HepG2 (cell line): Measurements from ENCODE around the gene HDAC5. TPM values are rescaled to one million over a fixed set of nuclear protein-coding genes. Genes with fewer than 3 reads are reported as not detected.
"Not testable (repeated sequence)": the region's sequence is repeated elsewhere in the genome, so short reads cannot be mapped to it uniquely, and the experiment has no call there.

ENCODE experiments used
- ATAC-seq: fragments of 200-7000 bp; cut with Tn5 transposase; 3 replicates; pipeline ENCODE4 v1.9.1; 2020; ENCODE audit warnings: mild to moderate bottlenecking, moderate library complexity
- BruUV-seq: library from RNA; stranded (reverse); fragments of 400-500 nt; replicated peaks from 2 replicates; lab custom pipeline; 2021; lab: Mats Ljungman, UMichigan
- CTCF ChIA-PET: fragments of 300-600 bp; formaldehyde crosslinking; extraction: SDS; loops from one replicate; lab custom pipeline; 2021; ENCODE audit warnings: low total read pairs, inconsistent platforms, low intra/inter-chr PET ratio; lab: Yijun Ruan, JAX
- POLR2A ChIA-PET: fragments of 350-600 bp; sonication (Branson Sonifier 250); formaldehyde crosslinking; loops from one replicate; lab custom pipeline; 2020; ENCODE audit warnings: antibody characterized with exemption, inconsistent platforms; lab: Yijun Ruan, JAX
- DNase-seq: peaks from one replicate; pipeline ENCODE4 v3.0.0-alpha.2; 2015; ENCODE audit warnings: low spot score
- FAIRE-seq: peaks from 3 replicates; lab custom pipeline; 2011; peaks lifted over from hg19 to GRCh38; lab: Jason Lieb, UNC
- H2AFZ ChIP-seq: one replicate; pipeline ENCODE4 v1.6.1; 2011; ENCODE audit warnings: low read length, inconsistent platforms
- H3K27ac ChIP-seq: fragments of 300-600 bp; 3 replicates; pipeline ENCODE4 v1.8.0; 2011; ENCODE audit warnings: mixed run types, mild to moderate bottlenecking, mixed read lengths, low read length, inconsistent platforms; ENCODE audit not compliant: insufficient read depth; ENCODE audit errors: extremely low read length
- H3K27me3 ChIP-seq, 2 experiments: fragments of 200-600 bp in 1 of 2; 2 replicates in 1 of 2; 3 replicates in 1 of 2; pipeline versions ENCODE4 v1.6.0 to v1.8.0; 2011; ENCODE audit warnings: low read length in 2 of 2, mild to moderate bottlenecking in 2 of 2, moderate library complexity in 2 of 2, inconsistent platforms in 1 of 2; ENCODE audit not compliant: insufficient read depth in 2 of 2, control insufficient read depth in 1 of 2
- H3K36me3 ChIP-seq, 2 experiments: fragments of 200-600 bp in 1 of 2; replicated peaks in 1 of 2; 2 replicates in 1 of 2; 3 replicates in 1 of 2; pipeline versions ENCODE4 v1.5.1 to v1.8.0; 2011; ENCODE audit warnings: low read length in 2 of 2, inconsistent platforms in 1 of 2; ENCODE audit not compliant: insufficient read depth in 2 of 2, control insufficient read depth in 1 of 2
- H3K4me1 ChIP-seq: 2 replicates; pipeline ENCODE4 v1.5.1; 2012; ENCODE audit warnings: low read length, inconsistent platforms; ENCODE audit not compliant: insufficient read depth
- H3K4me2 ChIP-seq: 2 replicates; pipeline ENCODE4 v1.6.0; 2011; ENCODE audit warnings: low read depth, low read length, inconsistent platforms
- H3K4me3 ChIP-seq, 3 experiments: fragments of 200-600 bp in 1 of 3; sonication (generic), shearing (Covaris generic) in 1 of 3; replicated peaks in 1 of 3; 2 replicates each; pipeline ENCODE4 v1.5.1; 2011 to 2016; ENCODE audit warnings: low read length in 3 of 3, inconsistent platforms in 2 of 3, low read depth in 2 of 3, mild to moderate bottlenecking in 2 of 3, control low read depth in 1 of 3, mixed read lengths in 1 of 3; ENCODE audit not compliant: insufficient read depth in 1 of 3
- H3K79me2 ChIP-seq: one replicate; pipeline ENCODE4 v1.6.1; 2011; ENCODE audit warnings: low read length, inconsistent platforms; ENCODE audit not compliant: insufficient read depth
- H3K9ac ChIP-seq: 2 replicates; pipeline ENCODE4 v1.6.0; 2011; ENCODE audit warnings: mild to moderate bottlenecking, low read depth, low read length, inconsistent platforms; ENCODE audit not compliant: insufficient read depth
- H3K9me3 ChIP-seq: 2 replicates; pipeline ENCODE4 v1.5.1; 2012; ENCODE audit warnings: mild to moderate bottlenecking, low read length
- H4K20me1 ChIP-seq: 2 replicates; pipeline ENCODE4 v1.6.0; 2011; ENCODE audit warnings: inconsistent platforms, mild to moderate bottlenecking, low read length, moderate library complexity; ENCODE audit not compliant: insufficient read depth
- MEIS2 ChIP-seq: sonication (generic); formaldehyde crosslinking; IDR thresholded peaks from 2 replicates; pipeline ENCODE4 v1.9.0; 2021; ENCODE audit warnings: mild to moderate bottlenecking, missing genetic modification reagents
- MIXL1 ChIP-seq: IDR thresholded peaks from 2 replicates; pipeline ENCODE4 v1.6.1; 2016
- MLLT10 ChIP-seq: sonication (generic); formaldehyde crosslinking; IDR thresholded peaks from 2 replicates; pipeline ENCODE4 v1.4.0; 2020; ENCODE audit warnings: missing genetic modification reagents
- PBX2 ChIP-seq: IDR thresholded peaks from 2 replicates; pipeline ENCODE4 v1.6.1; 2016; ENCODE audit warnings: control low read depth
- SATB2 ChIP-seq: sonication (generic); formaldehyde crosslinking; IDR thresholded peaks from 2 replicates; pipeline ENCODE4 v1.5.0; 2020; ENCODE audit warnings: missing genetic modification reagents
- TSC22D2 ChIP-seq: sonication (generic); formaldehyde crosslinking; IDR thresholded peaks from 2 replicates; pipeline ENCODE4 v1.5.1; 2020; ENCODE audit warnings: missing genetic modification reagents, mild to moderate bottlenecking, borderline replicate concordance
- ZIK1 ChIP-seq: sonication (generic); formaldehyde crosslinking; IDR thresholded peaks from 2 replicates; pipeline ENCODE4 v1.5.0; 2020; ENCODE audit warnings: mild to moderate bottlenecking, low read depth, missing genetic modification reagents, borderline replicate concordance
- ZNF546 ChIP-seq: sonication (generic); formaldehyde crosslinking; conservative IDR thresholded peaks from 2 replicates; pipeline ENCODE4 v1.8.1; 2023; ENCODE audit warnings: mild to moderate bottlenecking, missing genetic modification reagents
- ZNF674 ChIP-seq: sonication (generic); formaldehyde crosslinking; IDR thresholded peaks from 2 replicates; pipeline ENCODE4 v1.5.0; 2020; ENCODE audit warnings: low read depth, mild to moderate bottlenecking, missing genetic modification reagents
- ZNF773 ChIP-seq: sonication (generic); formaldehyde crosslinking; IDR thresholded peaks from 2 replicates; pipeline ENCODE4 v1.4.0; 2020; ENCODE audit warnings: missing genetic modification reagents, borderline replicate concordance
- ZNF850 ChIP-seq: sonication (generic); formaldehyde crosslinking; conservative IDR thresholded peaks from 2 replicates; pipeline ENCODE4 v1.9.0; 2021; ENCODE audit warnings: mild to moderate bottlenecking, missing genetic modification reagents
- ZSCAN20 ChIP-seq: sonication (generic); formaldehyde crosslinking; IDR thresholded peaks from 2 replicates; pipeline ENCODE4 v1.4.0; 2020; ENCODE audit warnings: missing genetic modification reagents, mild to moderate bottlenecking, borderline replicate concordance
- ZSCAN31 ChIP-seq: sonication (generic); formaldehyde crosslinking; IDR thresholded peaks from 2 replicates; pipeline ENCODE4 v1.5.0; 2020; ENCODE audit warnings: low read depth, mild to moderate bottlenecking, missing genetic modification reagents
- WGBS: methylation state at CpG from one replicate; pipeline ENCODE4 v1.1.6; 2017; ENCODE audit warnings: low lambda C conversion rate; 5-methylcytosine and 5-hydroxymethylcytosine counted together
- in situ Hi-C: cut with HindIII; loops from 2 replicates; pipeline ENCODE4 v1.10.0; 2017; ENCODE audit warnings: low pct_unique_long_range_greater_than_20kb; ENCODE audit not compliant: extremely low pct_ligation_motif_present
- intact Hi-C: fragments of 100-400 bp; cut with micrococcal nuclease; formaldehyde crosslinking; loops from one replicate; pipeline ENCODE4 v1.10.0; 2022; ENCODE audit not compliant: unreplicated experiment
- polyA plus RNA-seq, 8 experiments: library from polyadenylated mRNA; depleted of rRNA in 3 of 8; stranded (reverse) in 7 of 8; unstranded in 1 of 8; fragments of >200 nt; fragmentation: Illumina TruSeq in 4 of 8; extraction: Trizol in 4 of 8; gene quantifications; 2 replicates each; pipeline versions ENCODE4 v1.2.1 to v1.2.3, GENCODE V29; 2011 to 2016; ENCODE audit warnings: low read depth in 4 of 8, missing spikeins in 1 of 8, mixed read lengths in 1 of 8; ENCODE audit not compliant: insufficient read depth in 1 of 8
- total RNA-seq, 5 experiments: library from RNA; depleted of rRNA; stranded (reverse); fragments of >200 nt; fragmentation: Illumina TruSeq; extraction: Trizol; gene quantifications; 2 replicates each; pipeline ENCODE4 v1.2.3, GENCODE V29; 2016; ENCODE audit warnings: low read depth in 1 of 5
- TF ChIP-seq, protein P1 (sequence below): sonication (generic); formaldehyde crosslinking; IDR thresholded peaks from 2 replicates; pipeline ENCODE4 v1.4.0; 2020; ENCODE audit warnings: low read depth, mild to moderate bottlenecking, missing genetic modification reagents
- TF ChIP-seq, protein P2 (sequence below): sonication (generic); formaldehyde crosslinking; IDR thresholded peaks from 2 replicates; pipeline ENCODE4 v1.4.0; 2020; ENCODE audit warnings: mild to moderate bottlenecking, low read depth, missing genetic modification reagents

Gene HDAC5
- total and polyA plus RNA-seq, 2 of the 13 experiments (the other 11 are each of a cell fraction or from before 2014, with no cell fraction given) = 46.4 to 85.4 TPM

GRCh38 chr17:44120851-44121605 lies 2.4 kb downstream of the HDAC5 start:
- Histone ChIP-seq H3K27ac (no peak overlapping the region), H3K4me2 (peak overlapping the region; percentile 88; the same call in 1 of the 2 replicates), H3K79me2 (peaks cover 3% of the 10 kb centered on the region), H3K27me3 (peaks cover 2 to 11% of the 10 kb centered on the region in 2 experiments; a peak in 2 of 5 replicates), H4K20me1 (peaks cover 35% of the 10 kb centered on the region; the same call in 1 of the 2 replicates), H3K4me1 (peaks cover 29% of the 10 kb centered on the region), H3K9ac (no peak overlapping the region), H3K36me3 (no peaks in the 10 kb centered on the region; a peak in 1 of 5 replicates), H3K4me3 (no peak overlapping the region), H3K9me3 (no peaks in the 10 kb centered on the region), H2AFZ (no peak overlapping the region)
- ChIA-PET CTCF (interaction anchor here (0.7 to 0.9 kb wide), 2 partner anchors 37 to 210 kb away, joined by 3 to 4 read pairs; no protein-coding TSS in a partner anchor), POLR2A (interaction anchor here (1.1 to 4.1 kb wide), 3 partner anchors 11 to 79 kb away, joined by 3 to 83 read pairs (median 5); partner anchors contain the start of gene ATXN7L3)
- WGBS = 58% methylated on average over 9 of the region's 9 CpGs
- TF ChIP-seq MLLT10 (CRISPR knock-in tag) (no peak), ZNF773 (CRISPR knock-in tag) (no peak), SATB2 (CRISPR knock-in tag) (no peak), ZNF546 (CRISPR knock-in tag) (no peak), ZNF674 (CRISPR knock-in tag) (no peak), PBX2 (CRISPR knock-in tag) (no peak), MIXL1 (no peak), ZNF850 (CRISPR knock-in tag) (no peak), MEIS2 (CRISPR knock-in tag) (no peak), ZSCAN20 (no peak), TSC22D2 (CRISPR knock-in tag) (no peak), ZIK1 (CRISPR knock-in tag) (no peak), ZSCAN31 (CRISPR knock-in tag) (no peak)
- TF ChIP-seq, protein P1, sequence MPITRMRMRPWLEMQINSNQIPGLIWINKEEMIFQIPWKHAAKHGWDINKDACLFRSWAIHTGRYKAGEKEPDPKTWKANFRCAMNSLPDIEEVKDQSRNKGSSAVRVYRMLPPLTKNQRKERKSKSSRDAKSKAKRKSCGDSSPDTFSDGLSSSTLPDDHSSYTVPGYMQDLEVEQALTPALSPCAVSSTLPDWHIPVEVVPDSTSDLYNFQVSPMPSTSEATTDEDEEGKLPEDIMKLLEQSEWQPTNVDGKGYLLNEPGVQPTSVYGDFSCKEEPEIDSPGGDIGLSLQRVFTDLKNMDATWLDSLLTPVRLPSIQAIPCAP (CRISPR knock-in tag) = no peak
- TF ChIP-seq, protein P2, sequence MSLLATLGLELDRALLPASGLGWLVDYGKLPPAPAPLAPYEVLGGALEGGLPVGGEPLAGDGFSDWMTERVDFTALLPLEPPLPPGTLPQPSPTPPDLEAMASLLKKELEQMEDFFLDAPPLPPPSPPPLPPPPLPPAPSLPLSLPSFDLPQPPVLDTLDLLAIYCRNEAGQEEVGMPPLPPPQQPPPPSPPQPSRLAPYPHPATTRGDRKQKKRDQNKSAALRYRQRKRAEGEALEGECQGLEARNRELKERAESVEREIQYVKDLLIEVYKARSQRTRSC = no peak
- no peak for ATAC-seq
- FAIRE-seq = no peak
- in situ Hi-C loops (loop anchor here (5.0 kb wide), 1 partner anchor 39 kb away; no protein-coding TSS in a partner anchor), intact Hi-C loops (loop anchor here (5.0 kb wide), 1 partner anchor 46 kb away; no protein-coding TSS in a partner anchor)
- TSS peak; percentile 3 for BruUV-seq
- DNase-seq = no peak

DNA sequence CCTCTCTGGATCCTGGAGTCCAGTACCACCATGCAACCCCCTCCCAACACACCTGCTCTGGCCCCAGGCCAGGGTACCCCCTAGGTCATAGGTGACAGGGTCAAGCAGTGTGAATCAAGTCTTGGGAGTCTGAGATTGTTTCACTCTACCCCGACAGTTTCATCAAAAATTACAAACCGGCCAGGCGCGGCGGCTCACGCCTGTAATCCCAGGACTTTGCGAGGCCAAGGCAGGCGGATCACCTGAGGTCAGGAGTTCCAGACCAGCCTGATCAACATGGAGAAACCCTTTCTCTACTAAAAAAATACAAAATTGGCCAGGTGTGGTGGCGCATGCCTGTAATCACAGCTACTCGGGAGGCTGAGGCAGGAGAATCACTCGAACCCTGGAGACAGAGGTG lies 3.2 kb downstream of the HDAC5 start:
- not testable (repeated sequence) for H3K79me2 ChIP-seq, DNase-seq, H3K9me3 ChIP-seq, H2AFZ ChIP-seq, H3K9ac ChIP-seq, BruUV-seq, H3K27ac ChIP-seq, FAIRE-seq, ATAC-seq, H3K4me3 ChIP-seq, H3K4me2 ChIP-seq, H3K36me3 ChIP-seq
- intact Hi-C loops (loop anchor here (5.0 kb wide), 1 partner anchor 47 kb away; no protein-coding TSS in a partner anchor), in situ Hi-C loops (loop anchor here (5.0 kb wide), 1 partner anchor 38 kb away; no protein-coding TSS in a partner anchor)
- H3K4me1 ChIP-seq = peaks cover 36% of the 10 kb centered on the region
- POLR2A ChIA-PET = interaction anchor here (1.0 to 4.1 kb wide), 2 partner anchors 10 to 21 kb away, joined by 4 to 83 read pairs; no protein-coding TSS in a partner anchor
- peaks cover 37% of the 10 kb centered on the region; the same call in 1 of the 2 replicates for H4K20me1 ChIP-seq
- WGBS = 91% methylated on average over 11 of the region's 11 CpGs
- peaks cover 2 to 11% of the 10 kb centered on the region in 2 experiments; a peak in 2 of 5 replicates for H3K27me3 ChIP-seq
- CTCF ChIA-PET = interaction anchor here (0.9 kb wide), 1 partner anchor 211 kb away, joined by 4 read pairs; no protein-coding TSS in a partner anchor
